BE2C (cell line): Measurements from ENCODE around the gene PPM1L.

Source experiments
- DNase-seq: peaks from one replicate; pipeline ENCODE4 v3.0.0-alpha.2; 2020
- H3K27me3 ChIP-seq: fragments of 250-450 bp; sonication (Bioruptor Pico); 2 replicates; pipeline ENCODE4 v1.5.1; 2020; ENCODE audit warnings: mild to moderate bottlenecking
- H3K36me3 ChIP-seq: fragments of 250-450 bp; sonication (Bioruptor Pico); 2 replicates; pipeline ENCODE4 v1.5.1; 2020; ENCODE audit warnings: mild to moderate bottlenecking
- H3K4me1 ChIP-seq: fragments of 250-450 bp; sonication (Bioruptor Pico); 2 replicates; pipeline ENCODE4 v1.5.1; 2020
- H3K4me3 ChIP-seq: 2 replicates; pipeline ENCODE4 v1.5.1; 2011; ENCODE audit warnings: low read depth, low read length
- H3K9me3 ChIP-seq: fragments of 250-450 bp; sonication (Bioruptor Pico); 2 replicates; pipeline ENCODE4 v1.5.1; 2020
- CTCF ChIP-seq: IDR thresholded peaks from 2 replicates; pipeline ENCODE4 v1.5.1; 2012; ENCODE audit warnings: mild to moderate bottlenecking, low read depth, low read length

Gene PPM1L

GRCh38 chr3:160780245-160780644 lies 24.2 kb downstream of the PPM1L start:
- Histone ChIP-seq H3K4me3 (no peak overlapping the region), H3K4me1 (peaks cover 6% of the 10 kb centered on the region), H3K9me3 (no peaks in the 10 kb centered on the region), H3K27me3 (no peaks in the 10 kb centered on the region), H3K36me3 (no peaks in the 10 kb centered on the region)
- TF ChIP-seq CTCF: no peak
- DNase-seq: no peak

- Histone ChIP-seq H3K4me3 (no peak overlapping the region), H3K27me3 (no peaks in the 10 kb centered on the region), H3K4me1 (peaks cover 6% of the 10 kb centered on the region), H3K9me3 (no peaks in the 10 kb centered on the region), H3K36me3 (no peaks in the 10 kb centered on the region)
- no peak for TF ChIP-seq CTCF
- no peak for DNase-seq
Observed at GRCh38 chr3:160781402-160781801, 25.4 kb downstream of the PPM1L start.

GRCh38 chr3:160781863-160782262 lies 25.8 kb downstream of the PPM1L start:
- H3K27me3 ChIP-seq: no peaks in the 10 kb centered on the region
- peaks cover 6% of the 10 kb centered on the region for H3K4me1 ChIP-seq
- no peaks in the 10 kb centered on the region for H3K36me3 ChIP-seq
- DNase-seq: no peak
- H3K4me3 ChIP-seq: no peak overlapping the region
- H3K9me3 ChIP-seq: no peaks in the 10 kb centered on the region
- TF ChIP-seq CTCF: no peak

- no peak for TF ChIP-seq CTCF
- Histone ChIP-seq H3K27me3 (no peaks in the 10 kb centered on the region), H3K4me3 (no peak overlapping the region), H3K36me3 (no peaks in the 10 kb centered on the region), H3K9me3 (no peaks in the 10 kb centered on the region), H3K4me1 (peaks cover 6% of the 10 kb centered on the region)
- DNase-seq: no peak
Observed at GRCh38 chr3:160784853-160785252, 28.8 kb downstream of the PPM1L start.

GRCh38 chr3:160790726-160791125 lies 34.7 kb downstream of the PPM1L start:
- no peak for TF ChIP-seq CTCF
- Histone ChIP-seq H3K27me3 (no peaks in the 10 kb centered on the region), H3K9me3 (no peaks in the 10 kb centered on the region), H3K4me1 (no peaks in the 10 kb centered on the region), H3K36me3 (no peaks in the 10 kb centered on the region), H3K4me3 (no peak overlapping the region)
- no peak for DNase-seq

GRCh38 chr3:160792540-160792939 lies 36.5 kb downstream of the PPM1L start:
- Histone ChIP-seq H3K4me3 (no peak overlapping the region), H3K9me3 (no peaks in the 10 kb centered on the region)
- TF ChIP-seq CTCF: no peak

More at GRCh38 chr3:160792540-160792939, 36.5 kb downstream of the PPM1L start:
- no peaks in the 10 kb centered on the region for H3K27me3 ChIP-seq
- H3K4me1 ChIP-seq: no peaks in the 10 kb centered on the region
- H3K36me3 ChIP-seq: no peaks in the 10 kb centered on the region
- DNase-seq: no peak
